HG02763 (cell line): ENCODE measurements around the gene APOM.

ENCODE experiments used
- ATAC-seq: cut with Tn5 transposase; IDR thresholded peaks from one replicate; pipeline ENCODE4 v1.9.1; 2021; ENCODE audit warnings: mild to moderate bottlenecking, moderate library complexity; ENCODE audit not compliant: unreplicated experiment

APOM gene

DNA sequence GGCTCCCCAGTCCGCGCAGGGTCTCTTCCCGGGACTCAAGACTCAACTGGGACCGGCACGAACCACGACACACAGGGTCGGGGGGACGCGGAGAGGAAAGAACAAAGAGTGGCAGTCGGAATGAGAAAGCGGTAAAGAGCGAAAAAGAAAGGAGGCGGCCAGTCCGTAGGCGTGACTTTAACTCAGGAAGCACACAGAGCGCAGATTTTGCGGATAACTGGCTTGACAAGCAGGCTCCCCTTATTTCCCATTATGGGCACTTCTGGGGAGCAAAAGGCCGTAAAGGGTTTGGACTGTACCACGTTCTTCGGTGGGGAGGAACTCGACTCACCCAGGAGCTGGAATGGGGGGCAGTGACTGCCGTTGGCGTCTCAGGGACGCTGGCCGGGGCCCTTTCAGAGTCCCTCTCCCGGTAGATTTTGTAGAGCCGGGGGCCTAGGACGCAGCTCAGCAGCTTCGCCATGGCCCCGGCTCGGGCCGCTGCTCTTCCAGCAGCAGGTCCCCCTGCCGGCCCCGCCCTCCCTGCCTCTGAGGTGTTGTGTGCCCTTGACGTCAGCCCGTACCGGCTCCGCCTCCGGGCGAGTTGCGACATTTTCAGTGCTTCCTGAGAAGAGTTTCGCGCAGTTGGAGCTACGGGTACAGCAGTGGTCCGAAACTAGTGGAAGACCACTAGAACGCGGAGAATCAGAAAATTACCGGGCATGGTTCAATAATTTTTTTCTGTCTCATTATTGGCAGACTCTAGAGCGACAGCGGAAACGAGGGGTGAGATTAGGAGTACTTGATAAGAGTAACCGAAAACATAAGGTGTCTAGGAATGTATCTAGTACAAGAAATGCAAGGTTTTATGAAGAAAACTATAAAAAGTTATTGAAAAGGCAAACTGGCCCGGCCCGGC, 47.4 kb downstream of the APOM start, which contains the start of gene ABHD16A:
Gene ABHD16A, minus strand, starts transcription at position 506 of the 898 bp plus-strand sequence. Its CDS starts 43 bp downstream, at position 463.
- ATAC-seq, result peak; percentile 83

DNA sequence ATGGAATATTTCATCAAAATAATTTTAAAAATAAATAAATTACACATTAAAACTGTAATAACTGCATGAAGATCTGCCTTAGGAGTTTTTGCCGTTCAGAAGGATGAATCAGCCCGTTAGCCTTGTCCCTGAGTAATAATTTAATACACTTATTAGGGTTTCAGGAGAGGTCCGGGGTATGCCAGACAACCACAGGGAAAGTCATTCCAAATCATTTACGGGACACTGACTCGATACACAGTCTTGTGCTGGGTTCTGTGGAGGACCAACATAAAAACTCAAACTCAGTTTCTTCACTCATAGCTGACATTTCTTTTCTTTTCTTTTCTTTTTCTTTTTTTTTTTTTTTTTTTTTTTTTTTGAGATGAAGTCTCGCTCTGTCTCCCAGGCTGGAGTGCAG, 50.2 kb downstream of the APOM start:
- ATAC-seq, result no peak

DNA sequence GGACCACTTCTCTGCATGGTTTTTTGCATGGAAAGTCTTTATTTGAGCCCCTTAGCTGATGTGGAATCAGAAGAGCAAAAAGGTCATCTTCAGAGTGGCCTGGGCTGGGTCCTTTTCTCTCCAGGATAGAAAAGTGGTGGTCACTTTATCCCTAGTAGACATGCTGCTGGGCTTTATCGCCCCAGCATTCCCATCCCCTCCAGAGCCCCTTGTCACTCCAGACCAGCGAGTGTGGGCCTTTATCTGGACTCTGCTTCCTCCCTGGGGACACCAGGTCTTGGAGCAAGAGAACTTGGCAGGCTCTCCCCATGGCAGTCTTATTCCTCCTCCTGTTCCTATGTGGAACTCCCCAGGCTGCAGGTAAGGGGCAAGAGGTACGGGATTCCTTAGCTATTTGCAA, 50.9 kb downstream of the APOM start, which contains the start of gene LY6G6F:
Gene LY6G6F, plus strand, starts transcription at position 268 of the 400 bp plus-strand sequence. Its CDS starts 41 bp downstream, at position 309.
- no peak for ATAC-seq

DNA sequence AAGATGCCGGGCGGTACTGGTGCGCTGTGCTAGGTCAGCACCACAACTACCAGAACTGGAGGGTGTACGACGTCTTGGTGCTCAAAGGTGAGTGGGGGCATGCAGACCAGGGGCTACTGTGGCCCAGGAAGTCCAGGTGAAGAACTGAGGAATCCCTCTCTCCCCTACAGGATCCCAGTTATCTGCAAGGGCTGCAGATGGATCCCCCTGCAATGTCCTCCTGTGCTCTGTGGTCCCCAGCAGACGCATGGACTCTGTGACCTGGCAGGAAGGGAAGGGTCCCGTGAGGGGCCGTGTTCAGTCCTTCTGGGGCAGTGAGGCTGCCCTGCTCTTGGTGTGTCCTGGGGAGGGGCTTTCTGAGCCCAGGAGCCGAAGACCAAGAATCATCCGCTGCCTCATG, 52.0 kb downstream of the APOM start:
- no peak for ATAC-seq
